Measurements from ENCODE around the gene SLC25A13. TPM values are rescaled to one million over a fixed set of nuclear protein-coding genes. Genes with fewer than 3 reads are reported as not detected.

SLC25A13 gene
- polyA plus RNA-seq, 6 donors from 2014 or later: 11.0 to 20.6 (median 14.3) TPM

- H3K27ac Mint-ChIP-seq: no peak overlapping the region
- H3K9me3 Mint-ChIP-seq: no peaks in the 10 kb centered on the region
Observed at GRCh38 chr7:96199421-96199820, 122.5 kb downstream of the SLC25A13 start.

GRCh38 chr7:96198047-96198636 lies 123.8 kb downstream of the SLC25A13 start:
- no peak overlapping the region for H3K27ac Mint-ChIP-seq
- H3K4me3 Mint-ChIP-seq: no peak overlapping the region
- H3K36me3 Mint-ChIP-seq: peaks cover 0 to 13% of the 10 kb centered on the region in 2 donors

More at GRCh38 chr7:96199421-96199820, 122.5 kb downstream of the SLC25A13 start:
- H3K4me1 Mint-ChIP-seq: peaks cover 0 to 5% (median 0%) of the 10 kb centered on the region in 3 donors
- DNase-seq (no peak), ATAC-seq (ENCODE audit: low read depth in 2 of 2) (no peak)
- H3K27me3 Mint-ChIP-seq: no peaks in the 10 kb centered on the region
- H3K36me3 Mint-ChIP-seq: peaks cover 0 to 13% of the 10 kb centered on the region in 2 donors
- no peak overlapping the region for H3K4me3 Mint-ChIP-seq

GRCh38 chr7:96196676-96197075 lies 125.2 kb downstream of the SLC25A13 start:
- ATAC-seq (ENCODE audit: low read depth in 2 of 2): no peak

More at GRCh38 chr7:96198047-96198636, 123.8 kb downstream of the SLC25A13 start:
- Mint-ChIP-seq H3K4me1 (peaks cover 0 to 5% (median 0%) of the 10 kb centered on the region in 3 donors), H3K27me3 (no peaks in the 10 kb centered on the region), H3K9me3 (no peaks in the 10 kb centered on the region)
- DNase-seq (no peak), ATAC-seq (ENCODE audit: low read depth in 2 of 2) (no peak)

GRCh38 chr7:96189129-96189820 lies 132.6 kb downstream of the SLC25A13 start:
- no peak for DNase-seq
- peak overlapping the region in 1 of 6 donors; percentile 2 for H3K27ac Mint-ChIP-seq
- peaks cover 22 to 29% of the 10 kb centered on the region in 2 donors for H3K36me3 Mint-ChIP-seq
- no peak for ATAC-seq (ENCODE audit: low read depth in 2 of 2)
- no peaks in the 10 kb centered on the region for H3K4me1 Mint-ChIP-seq
- no peak overlapping the region for H3K4me3 Mint-ChIP-seq
- H3K27me3 Mint-ChIP-seq: no peaks in the 10 kb centered on the region
- H3K9me3 Mint-ChIP-seq: no peaks in the 10 kb centered on the region

More at GRCh38 chr7:96196676-96197075, 125.2 kb downstream of the SLC25A13 start:
- DNase-seq: no peak
- H3K27me3 Mint-ChIP-seq: no peaks in the 10 kb centered on the region
- peaks cover 6 to 26% of the 10 kb centered on the region in 2 donors for H3K36me3 Mint-ChIP-seq
- H3K27ac Mint-ChIP-seq: no peak overlapping the region
- H3K4me1 Mint-ChIP-seq: peaks cover 0 to 5% (median 0%) of the 10 kb centered on the region in 3 donors
- H3K4me3 Mint-ChIP-seq: no peak overlapping the region
- H3K9me3 Mint-ChIP-seq: no peaks in the 10 kb centered on the region

- Mint-ChIP-seq H3K27ac (no peak overlapping the region), H3K27me3 (no peaks in the 10 kb centered on the region)
Observed at GRCh38 chr7:96188591-96188991, 133.3 kb downstream of the SLC25A13 start.

GRCh38 chr7:96188174-96188581 lies 133.7 kb downstream of the SLC25A13 start:
- Mint-ChIP-seq H3K4me3 (no peak overlapping the region), H3K9me3 (no peaks in the 10 kb centered on the region), H3K36me3 (peaks cover 33 to 37% of the 10 kb centered on the region in 2 donors), H3K27ac (no peak overlapping the region), H3K4me1 (no peaks in the 10 kb centered on the region), H3K27me3 (no peaks in the 10 kb centered on the region)
- ATAC-seq (ENCODE audit: low read depth in 2 of 2): no peak
- DNase-seq: no peak

More at GRCh38 chr7:96188591-96188991, 133.3 kb downstream of the SLC25A13 start:
- Mint-ChIP-seq H3K4me1 (no peaks in the 10 kb centered on the region), H3K36me3 (peaks cover 29 to 33% of the 10 kb centered on the region in 2 donors), H3K9me3 (no peaks in the 10 kb centered on the region), H3K4me3 (no peak overlapping the region)
- DNase-seq (no peak), ATAC-seq (ENCODE audit: low read depth in 2 of 2) (no peak)

- no peak for ATAC-seq (ENCODE audit: low read depth in 2 of 2)
- H3K27me3 Mint-ChIP-seq: no peaks in the 10 kb centered on the region
- H3K4me3 Mint-ChIP-seq: no peak overlapping the region
- no peaks in the 10 kb centered on the region for H3K9me3 Mint-ChIP-seq
- no peak for DNase-seq
- peaks cover 37 to 40% of the 10 kb centered on the region in 2 donors for H3K36me3 Mint-ChIP-seq
- peak overlapping the region in 1 of 6 donors; percentile 61 for H3K27ac Mint-ChIP-seq
- H3K4me1 Mint-ChIP-seq: no peaks in the 10 kb centered on the region
Observed at GRCh38 chr7:96187735-96188134, 134.2 kb downstream of the SLC25A13 start.

- Mint-ChIP-seq H3K4me3 (no peak overlapping the region), H3K4me1 (no peaks in the 10 kb centered on the region)
Observed at GRCh38 chr7:96184783-96185182, 137.1 kb downstream of the SLC25A13 start.

GRCh38 chr7:96183163-96183670 lies 138.7 kb downstream of the SLC25A13 start:
- Mint-ChIP-seq H3K4me1 (no peaks in the 10 kb centered on the region), H3K36me3 (peaks cover 22 to 23% of the 10 kb centered on the region in 2 donors)
- no peak for ATAC-seq (ENCODE audit: low read depth in 2 of 2)

More at GRCh38 chr7:96184783-96185182, 137.1 kb downstream of the SLC25A13 start:
- no peaks in the 10 kb centered on the region for H3K27me3 Mint-ChIP-seq
- no peaks in the 10 kb centered on the region for H3K9me3 Mint-ChIP-seq
- DNase-seq: no peak
- peak overlapping the region in 1 of 6 donors; percentile 20 for H3K27ac Mint-ChIP-seq
- peaks cover 26 to 29% of the 10 kb centered on the region in 2 donors for H3K36me3 Mint-ChIP-seq
- ATAC-seq (ENCODE audit: low read depth in 2 of 2): no peak

GRCh38 chr7:96182424-96183158 lies 139.3 kb downstream of the SLC25A13 start:
- H3K36me3 Mint-ChIP-seq: peaks cover 23 to 26% of the 10 kb centered on the region in 2 donors
- ATAC-seq (ENCODE audit: low read depth in 2 of 2) (no peak), DNase-seq (no peak)
- H3K27ac Mint-ChIP-seq: no peak overlapping the region
- H3K9me3 Mint-ChIP-seq: no peaks in the 10 kb centered on the region
- no peaks in the 10 kb centered on the region for H3K4me1 Mint-ChIP-seq
- H3K27me3 Mint-ChIP-seq: no peaks in the 10 kb centered on the region
- H3K4me3 Mint-ChIP-seq: no peak overlapping the region

More at GRCh38 chr7:96183163-96183670, 138.7 kb downstream of the SLC25A13 start:
- no peaks in the 10 kb centered on the region for H3K9me3 Mint-ChIP-seq
- no peaks in the 10 kb centered on the region for H3K27me3 Mint-ChIP-seq
- no peak for DNase-seq
- no peak overlapping the region for H3K27ac Mint-ChIP-seq
- no peak overlapping the region for H3K4me3 Mint-ChIP-seq

GRCh38 chr7:96181174-96181573 lies 140.7 kb downstream of the SLC25A13 start:
- no peak for ATAC-seq (ENCODE audit: low read depth in 2 of 2)
- H3K27me3 Mint-ChIP-seq: no peaks in the 10 kb centered on the region
- H3K9me3 Mint-ChIP-seq: no peaks in the 10 kb centered on the region
- H3K36me3 Mint-ChIP-seq: peaks cover 23 to 30% of the 10 kb centered on the region in 2 donors
- no peak overlapping the region for H3K27ac Mint-ChIP-seq
- DNase-seq: no peak
- H3K4me1 Mint-ChIP-seq: no peaks in the 10 kb centered on the region
- no peak overlapping the region for H3K4me3 Mint-ChIP-seq

- H3K27me3 Mint-ChIP-seq: no peaks in the 10 kb centered on the region
- DNase-seq (no peak), ATAC-seq (ENCODE audit: low read depth in 2 of 2) (no peak)
- H3K9me3 Mint-ChIP-seq: no peaks in the 10 kb centered on the region
- H3K4me3 Mint-ChIP-seq: no peak overlapping the region
- no peak overlapping the region for H3K27ac Mint-ChIP-seq
- no peaks in the 10 kb centered on the region for H3K4me1 Mint-ChIP-seq
- peaks cover 23 to 30% of the 10 kb centered on the region in 2 donors for H3K36me3 Mint-ChIP-seq
Observed at GRCh38 chr7:96179837-96180236, 142.1 kb downstream of the SLC25A13 start.

GRCh38 chr7:96179341-96179740 lies 142.6 kb downstream of the SLC25A13 start:
- H3K4me3 Mint-ChIP-seq: no peak overlapping the region
- H3K36me3 Mint-ChIP-seq: peaks cover 23 to 26% of the 10 kb centered on the region in 2 donors
- H3K4me1 Mint-ChIP-seq: no peaks in the 10 kb centered on the region
- no peak overlapping the region for H3K27ac Mint-ChIP-seq
- no peak for DNase-seq
- H3K27me3 Mint-ChIP-seq: no peaks in the 10 kb centered on the region
- no peak for ATAC-seq (ENCODE audit: low read depth in 2 of 2)
- H3K9me3 Mint-ChIP-seq: no peaks in the 10 kb centered on the region
